Cardiac septum (tissue), 1 donor: Measurements from ENCODE around the gene IL6R. TPM values are rescaled to one million over a fixed set of nuclear protein-coding genes. Genes with fewer than 3 reads are reported as not detected.
"Not testable (repeated sequence)": the region's sequence is repeated elsewhere in the genome, so short reads cannot be mapped to it uniquely, and the experiment has no call there.

Experiments
- DNase-seq: peaks from one replicate; pipeline ENCODE4 v3.0.0-alpha.2; 2020; ENCODE audit warnings: low spot score
- intact Hi-C: fragments of 100-400 bp; cut with DNase I; formaldehyde crosslinking; loops from one replicate; pipeline ENCODE4 v1.14.0; 2022
- total RNA-seq: library from RNA; stranded (reverse); fragmentation: NEBNext Ultra II Directional; extraction: Animal tissue kit (Norgen Biotek cat#: 25700); gene quantifications from one replicate; pipeline ENCODE4 v1.2.1, GENCODE V29; 2021
- donor health status: DM: no; HTN: no; CAD: no.

Gene IL6R
- total RNA-seq, 1 donor from 2014 or later = 5.2 TPM

DNA sequence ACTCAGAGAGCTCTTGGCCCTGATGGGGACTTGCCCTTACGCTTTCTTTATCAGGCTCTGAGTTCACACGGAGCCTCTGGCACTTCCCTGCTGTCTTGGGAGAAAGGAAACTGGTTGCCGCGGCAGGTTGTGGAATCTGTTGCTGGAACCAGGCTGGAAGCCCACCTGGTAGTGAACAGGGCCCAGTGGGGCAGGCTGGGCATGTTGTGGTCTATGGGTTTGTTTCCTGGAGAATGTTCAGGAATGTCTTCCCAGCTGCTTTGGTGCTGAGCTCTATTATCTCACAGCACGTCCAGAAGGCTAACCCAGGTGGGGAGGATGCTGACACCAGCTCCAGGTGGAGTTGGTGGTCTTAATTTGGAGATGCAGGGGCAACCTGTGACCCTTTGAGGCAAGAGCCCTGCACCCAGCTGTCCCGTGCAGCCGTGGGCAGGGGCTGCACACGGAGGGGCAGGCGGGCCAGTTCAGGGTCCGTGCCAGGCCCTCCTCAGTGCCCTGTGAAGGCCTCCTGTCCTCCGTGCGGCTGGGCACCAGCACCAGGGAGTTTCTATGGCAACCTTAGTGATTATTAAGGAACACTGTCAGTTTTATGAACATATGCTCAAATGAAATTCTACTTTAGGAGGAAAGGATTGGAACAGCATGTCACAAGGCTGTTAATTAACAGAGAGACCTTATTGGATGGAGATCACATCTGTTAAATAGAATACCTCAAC, 63.5 kb downstream of the IL6R start:
- peak; percentile 43 for DNase-seq

DNA sequence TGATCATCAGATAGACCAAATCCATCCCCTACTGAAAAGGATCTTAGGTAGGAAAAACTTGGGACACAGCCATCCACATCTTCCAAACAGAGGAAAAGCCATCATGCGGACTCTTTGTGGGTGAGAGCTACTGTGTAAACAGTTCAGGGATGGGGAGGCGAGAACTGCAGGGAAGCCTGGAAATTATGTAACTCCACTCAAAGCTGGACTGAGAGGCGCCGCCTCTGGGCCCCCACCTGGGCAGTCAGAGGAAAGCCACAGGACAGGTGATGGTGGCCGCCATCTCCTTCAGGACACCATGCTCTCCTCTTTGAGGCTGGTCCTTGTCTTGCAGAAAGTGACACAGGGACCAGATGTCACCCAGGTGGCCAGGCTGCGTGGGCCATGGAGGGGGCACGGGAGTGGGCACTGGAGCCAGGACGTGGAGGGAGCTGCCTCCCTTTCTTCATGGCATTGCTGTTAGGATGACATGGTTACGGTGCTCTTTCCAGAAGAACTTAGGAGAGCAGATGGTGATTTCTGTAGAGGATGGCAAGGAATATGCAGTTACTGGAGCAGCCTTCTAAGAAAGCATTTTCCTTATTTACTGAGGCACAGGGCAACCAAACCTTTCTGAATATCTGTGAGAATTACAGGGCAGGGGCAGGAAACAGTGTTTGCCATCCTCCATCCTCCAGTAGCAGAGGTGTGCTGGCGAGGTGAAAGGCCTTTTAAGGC, 64.9 kb downstream of the IL6R start:
- intact Hi-C loops = no loop called here
- peak; percentile 38 for DNase-seq

More for the DNA sequence above, 63.5 kb downstream of the IL6R start:
- intact Hi-C loops = no loop called here

DNA sequence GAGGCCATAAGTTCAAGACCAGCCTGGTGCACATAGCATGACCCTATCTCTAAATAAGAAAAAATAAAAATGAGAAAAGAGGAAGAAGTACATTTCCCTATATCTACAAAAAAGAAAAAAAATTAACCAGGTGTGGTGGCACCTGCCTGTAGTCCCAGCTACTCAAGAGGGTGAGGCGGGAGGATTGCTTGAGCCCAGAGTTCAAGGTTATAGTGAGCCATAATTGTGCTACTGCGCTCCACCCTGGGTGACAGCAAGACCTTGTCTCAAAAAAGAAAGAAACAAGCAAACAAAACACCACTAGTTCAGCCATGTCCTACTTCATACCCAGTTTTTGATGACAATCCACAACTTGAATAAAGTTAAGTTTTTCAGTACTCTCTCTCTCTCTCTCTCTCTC, 66.2 kb downstream of the IL6R start:
- intact Hi-C loops = no loop called here
- peak; percentile 15 for DNase-seq

DNA sequence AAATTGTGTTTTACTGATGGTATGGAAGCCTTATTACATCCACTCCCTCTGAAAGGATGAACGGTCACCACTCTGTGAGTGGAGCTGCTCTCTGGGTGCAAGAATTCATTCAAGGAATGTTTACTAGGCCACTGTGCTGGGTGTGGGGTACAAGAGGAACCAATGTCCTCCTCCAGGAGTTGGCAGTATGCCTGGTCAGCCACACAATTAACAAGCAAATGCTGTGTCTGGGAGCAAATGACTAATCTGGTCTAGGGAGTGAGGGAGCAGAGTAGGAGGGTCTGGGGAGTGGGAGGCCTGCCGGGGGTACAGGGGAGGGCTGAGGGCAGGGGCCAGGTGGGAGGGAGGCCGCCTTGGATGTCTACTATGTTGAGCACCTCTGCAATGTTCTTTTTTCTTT, 69.7 kb downstream of the IL6R start:
- DNase-seq = no peak
- intact Hi-C loops = no loop called here

DNA sequence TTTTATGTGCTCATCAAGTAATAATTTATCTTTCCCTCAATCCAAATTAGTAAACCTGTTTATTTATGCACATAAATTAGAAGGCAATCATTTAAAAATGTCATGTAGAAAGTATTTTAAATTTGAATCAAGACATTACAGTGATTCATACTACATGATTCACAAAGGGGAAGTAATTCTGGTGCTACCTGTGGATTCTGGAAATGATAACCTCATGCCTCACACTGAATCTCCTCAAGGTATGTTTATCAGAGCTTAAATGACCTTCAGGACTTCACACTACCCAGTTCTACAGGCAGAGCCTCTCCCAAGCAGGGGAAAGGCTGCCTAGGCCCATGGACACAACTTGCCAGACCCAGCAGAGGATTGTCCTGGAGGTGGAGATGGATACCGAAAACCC, 71.6 kb downstream of the IL6R start:
- no peak for DNase-seq
- intact Hi-C loops = no loop called here

DNA sequence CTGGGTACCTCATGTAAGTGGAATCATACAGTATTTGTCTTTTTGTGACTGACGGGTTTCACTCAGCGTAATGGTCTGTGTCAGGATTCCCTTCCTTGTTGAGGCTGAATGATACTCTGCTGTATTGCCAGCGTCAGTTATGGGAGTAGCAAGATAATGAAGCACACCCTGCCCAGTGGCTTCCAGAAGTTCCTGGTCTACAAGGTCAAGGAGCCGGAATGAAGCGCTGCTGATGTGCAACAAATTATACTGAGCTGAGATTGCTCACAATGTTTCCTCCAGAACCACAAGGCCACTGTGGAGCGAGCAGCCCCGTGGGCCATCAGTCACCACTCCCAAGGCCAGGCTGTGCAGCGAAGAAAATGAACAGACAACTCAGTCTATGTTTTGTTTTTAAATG, 72.9 kb downstream of the IL6R start:
- DNase-seq = no peak

DNA sequence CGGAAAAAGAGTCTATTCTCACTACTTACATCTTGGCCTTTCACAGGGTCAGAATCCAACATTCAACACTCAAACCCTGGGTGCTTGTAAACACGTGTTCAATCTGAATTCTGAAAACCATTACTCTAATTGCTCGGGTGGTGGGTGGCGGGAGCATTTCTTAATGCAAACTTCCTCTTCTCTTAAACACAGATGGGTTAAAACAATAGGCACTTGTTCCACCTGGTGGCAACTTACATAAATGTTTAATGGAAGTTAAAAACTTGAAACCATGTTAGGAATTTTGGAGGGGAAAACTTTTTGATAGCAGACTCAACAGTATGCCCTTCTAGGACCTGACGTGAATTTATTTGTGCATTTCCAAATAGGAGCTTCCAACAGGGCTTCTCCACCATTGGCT, 73.5 kb downstream of the IL6R start:
- intact Hi-C loops = no loop called here

More for the DNA sequence above, 72.9 kb downstream of the IL6R start:
- intact Hi-C loops = no loop called here

DNA sequence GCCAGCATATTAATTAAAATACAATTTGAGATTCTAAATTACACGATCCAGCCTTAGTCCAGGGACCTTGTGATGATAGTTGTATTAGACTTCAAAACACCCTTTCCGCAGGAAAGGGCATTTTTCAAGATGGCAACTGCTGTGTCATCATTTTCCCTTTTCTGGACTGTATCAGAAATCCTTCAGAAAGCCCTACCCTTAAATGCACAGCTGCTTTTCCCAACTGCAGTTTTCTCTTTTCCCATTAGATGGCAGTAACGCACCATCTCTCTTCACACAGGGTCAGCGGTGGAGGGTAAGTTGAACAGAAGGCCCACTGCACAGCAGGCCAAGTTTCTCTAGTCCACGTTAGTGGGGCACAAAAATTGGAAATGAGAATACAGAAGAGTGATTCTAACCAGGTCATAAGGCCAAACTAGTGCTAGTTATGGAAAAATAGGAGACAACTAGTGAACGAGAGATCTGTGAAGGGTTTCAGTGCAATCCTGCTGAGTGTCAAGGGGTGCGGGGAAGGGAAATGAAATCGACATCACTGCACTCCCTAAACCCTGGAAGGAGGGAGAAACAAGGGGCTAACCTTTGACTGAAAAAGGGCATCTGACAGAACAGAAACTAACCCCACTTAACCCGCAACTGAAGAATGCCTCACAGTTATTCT, 74.8 kb downstream of the IL6R start:
- intact Hi-C loops = loop anchor here (1.0 to 10.0 kb wide), 3 partner anchors 66 to 605 kb away; partner anchors contain the start of gene KCNN3
- DNase-seq = no peak

More for the DNA sequence above, 73.5 kb downstream of the IL6R start:
- DNase-seq = no peak

DNA sequence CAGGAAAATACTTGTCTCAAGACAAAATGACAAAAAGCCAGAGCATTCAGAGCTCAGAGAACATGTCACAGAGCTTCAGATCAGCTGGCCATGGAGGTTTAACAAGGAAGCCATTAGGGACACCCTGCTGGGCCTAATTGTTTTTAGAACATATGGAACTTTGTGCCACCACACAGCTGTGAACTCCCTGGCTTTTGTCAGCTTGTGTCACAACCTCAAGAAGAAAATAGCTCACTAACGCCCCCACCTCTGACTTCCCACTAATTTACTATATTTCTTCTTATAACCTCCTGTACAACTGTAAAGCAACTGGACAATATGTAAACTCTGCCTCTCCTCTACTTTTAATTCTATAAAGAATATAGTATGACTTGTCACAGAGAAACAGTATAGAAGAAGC, 75.9 kb downstream of the IL6R start:
- intact Hi-C loops = loop anchor here (10.0 kb wide), 2 partner anchors 394 to 604 kb away; partner anchors contain the start of gene KCNN3
- no peak for DNase-seq

DNA sequence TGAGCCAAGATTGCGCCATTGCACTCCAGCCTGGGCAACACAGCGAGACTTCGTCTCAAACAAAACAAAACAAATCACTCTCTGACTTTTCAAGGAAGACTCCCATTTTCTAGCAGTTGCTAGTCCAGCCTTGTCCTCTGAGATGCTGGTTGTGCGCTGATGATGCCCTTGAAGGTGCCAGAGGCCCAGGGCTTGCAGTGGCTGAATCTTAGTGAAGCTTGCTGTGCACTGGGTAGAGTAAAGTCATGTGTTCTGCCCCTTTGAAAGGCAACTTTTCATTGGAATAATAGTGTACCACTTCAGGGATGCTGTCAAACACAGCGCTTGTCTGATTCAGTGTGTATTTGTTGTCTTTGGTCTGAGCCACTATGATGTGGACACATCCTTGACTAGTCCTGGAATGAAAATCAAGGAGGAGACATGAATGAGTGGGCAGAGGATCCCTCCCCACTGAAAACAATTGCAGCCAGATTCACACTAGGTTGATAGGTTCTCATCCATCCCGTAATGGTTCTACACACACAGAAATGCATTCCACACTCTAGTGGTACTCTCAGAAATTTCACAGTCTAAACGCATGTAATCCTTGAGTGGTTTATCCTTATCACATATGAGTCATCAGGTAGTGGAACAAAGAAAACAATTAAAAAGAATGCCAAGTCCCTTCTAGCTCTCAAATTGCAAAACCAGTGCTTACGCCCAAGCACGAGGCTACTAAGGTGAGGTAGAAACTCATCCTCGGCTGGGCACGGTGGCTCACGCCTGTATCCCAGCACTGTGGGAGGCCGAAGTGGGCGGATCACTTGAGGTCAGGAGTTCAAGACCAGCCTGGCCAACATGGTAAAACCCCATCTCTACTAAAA, 79.0 kb downstream of the IL6R start:
- intact Hi-C loops = loop anchor here (1.0 to 10.0 kb wide), 3 partner anchors 18 to 601 kb away; partner anchors contain the start of genes KCNN3, SHE and TDRD10
- DNase-seq = no peak

DNA sequence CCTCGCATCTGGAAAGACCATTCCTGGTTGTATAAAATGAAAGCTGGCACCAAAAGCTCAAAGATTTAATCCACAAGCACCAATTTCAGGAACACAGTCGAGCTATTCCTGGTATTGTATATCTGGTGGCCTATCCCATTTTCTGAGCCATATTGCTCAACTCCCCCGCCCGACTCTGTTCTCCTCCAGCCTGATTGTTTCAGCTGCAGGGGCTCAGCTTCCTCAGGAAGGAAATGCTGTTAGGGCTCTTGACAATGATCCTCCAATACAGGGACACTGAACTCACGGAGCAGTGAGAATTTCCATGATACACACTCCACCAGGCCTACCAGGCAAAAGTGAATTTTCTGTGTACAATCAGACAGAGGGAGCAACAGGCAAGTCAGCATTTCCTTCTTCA, 80.0 kb downstream of the IL6R start:
- intact Hi-C loops = loop anchor here (1.0 to 10.0 kb wide), 3 partner anchors 8 to 600 kb away; partner anchors contain the start of gene KCNN3

DNA sequence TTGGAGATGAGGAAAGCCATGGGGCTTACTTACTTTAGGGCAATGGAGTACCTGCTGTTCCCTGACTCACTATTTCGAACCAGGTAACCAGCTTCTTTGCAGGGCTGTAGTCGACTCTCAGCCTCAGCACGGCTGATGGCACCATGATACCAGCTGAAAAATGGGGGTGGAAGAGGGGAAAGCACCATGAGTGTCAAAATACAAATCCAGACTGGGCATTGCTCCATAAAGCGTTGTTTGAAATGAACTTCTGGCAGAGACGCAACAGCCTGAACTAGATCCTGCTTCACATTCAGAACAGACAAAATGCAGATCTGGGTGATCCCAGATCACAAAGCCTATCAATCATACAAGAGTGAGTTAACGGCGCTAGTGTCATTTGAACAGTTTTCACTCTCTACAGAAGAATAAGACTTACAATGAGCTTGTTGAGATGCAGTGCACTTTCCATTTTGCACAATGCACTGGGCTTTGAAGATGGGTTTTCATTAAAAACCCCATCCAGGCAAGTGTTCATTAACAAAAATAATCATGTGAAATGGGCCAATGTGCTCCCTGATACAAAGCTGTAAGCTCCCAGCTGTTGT, 80.9 kb downstream of the IL6R start:
- DNase-seq = no peak
- intact Hi-C loops = loop anchor here (1.0 to 10.0 kb wide), 3 partner anchors 7 to 599 kb away; partner anchors contain the start of gene KCNN3

More for the DNA sequence above, 80.0 kb downstream of the IL6R start:
- DNase-seq = peak; percentile 82

DNA sequence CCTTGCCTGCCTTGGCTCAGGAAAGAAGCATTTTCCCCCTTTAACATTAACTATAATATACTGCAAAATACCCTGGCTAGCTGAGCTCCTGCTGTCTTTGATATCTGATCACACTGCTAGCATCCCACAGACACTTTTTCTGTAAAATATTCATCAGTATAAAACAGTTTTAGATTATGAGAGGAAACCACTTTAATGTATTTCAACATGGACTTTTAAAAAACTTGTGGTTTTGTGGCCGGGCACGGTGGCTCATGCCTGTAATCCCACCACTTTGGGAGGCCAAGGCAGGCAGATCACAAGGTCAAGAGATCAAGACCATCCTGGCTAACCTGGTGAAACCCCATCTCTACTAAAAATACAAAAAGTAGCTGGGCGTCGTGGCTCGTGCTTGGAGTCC, 81.6 kb downstream of the IL6R start:
- not testable (repeated sequence) for DNase-seq
- intact Hi-C loops = loop anchor here (10.0 kb wide), 2 partner anchors 388 to 598 kb away; partner anchors contain the start of gene KCNN3

DNA sequence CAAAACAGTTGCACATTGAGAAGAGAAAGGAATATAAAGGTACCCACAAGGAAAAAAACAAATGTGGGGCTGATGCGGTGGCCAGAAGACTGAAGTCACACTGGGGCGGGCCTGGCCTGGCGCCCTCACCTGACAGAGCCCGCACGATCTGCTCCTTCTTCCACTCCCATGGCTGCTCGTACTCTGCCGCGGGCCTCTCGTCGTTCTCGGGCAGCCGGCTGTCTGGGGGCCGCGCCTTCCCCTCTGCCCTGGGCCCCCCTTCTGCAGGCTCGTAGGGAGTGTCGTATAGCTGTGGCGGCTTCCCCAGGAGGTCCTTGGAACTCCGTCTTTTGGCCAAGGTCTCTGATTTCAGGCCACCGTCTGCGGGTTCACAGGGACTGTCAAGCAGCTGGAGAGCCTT, 83.8 kb downstream of the IL6R start:
- intact Hi-C loops = loop anchor here (10.0 kb wide), 2 partner anchors 386 to 596 kb away; partner anchors contain the start of gene KCNN3
- DNase-seq = no peak

DNA sequence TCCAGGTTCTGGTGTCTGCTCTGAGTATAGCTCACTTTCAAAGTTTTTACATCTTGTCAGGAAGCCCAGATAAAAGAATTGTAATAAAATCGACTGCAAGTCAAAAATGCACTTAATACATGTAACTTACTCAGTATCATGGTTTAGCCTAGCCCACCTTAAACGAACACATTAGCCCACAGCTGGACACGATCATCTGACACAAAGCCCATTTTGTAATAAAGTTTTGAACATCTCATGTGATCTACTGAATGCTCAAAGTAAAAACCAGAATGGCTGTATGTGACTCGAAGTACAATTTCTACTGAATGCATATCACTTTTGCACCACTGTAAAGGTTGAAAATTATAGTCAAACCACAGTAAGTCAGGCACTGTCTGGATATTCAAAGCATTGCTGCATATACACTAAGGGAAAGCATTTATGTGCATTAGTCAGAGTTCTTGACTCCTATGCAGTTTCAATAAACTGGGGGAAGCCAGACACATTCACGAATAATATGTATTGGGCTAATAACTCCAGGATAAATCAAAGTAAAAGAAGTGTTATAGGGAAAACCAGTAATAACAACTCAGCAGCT, 84.6 kb downstream of the IL6R start:
- DNase-seq = no peak
- intact Hi-C loops = loop anchor here (10.0 kb wide), 2 partner anchors 385 to 595 kb away; partner anchors contain the start of gene KCNN3

DNA sequence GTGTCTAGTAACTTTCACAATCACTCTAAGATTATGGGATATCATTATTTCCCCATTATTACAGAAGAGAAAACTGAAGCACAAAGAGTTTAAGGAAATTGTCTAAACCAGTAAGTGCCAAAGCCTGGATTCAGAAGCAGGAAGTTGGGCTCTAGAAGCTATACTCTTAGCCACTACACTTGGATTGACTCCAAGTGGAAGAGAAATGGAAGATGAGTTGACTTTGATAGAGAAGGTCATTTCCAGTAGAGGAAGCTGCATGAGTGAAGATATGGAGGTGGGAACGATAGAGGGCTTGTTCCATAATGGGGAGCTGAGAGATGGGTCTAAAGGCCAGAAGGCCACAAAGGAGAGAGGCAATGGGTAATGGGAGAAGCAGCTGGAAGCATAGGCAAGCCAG, 85.2 kb downstream of the IL6R start:
- no peak for DNase-seq
- intact Hi-C loops = no loop called here

DNA sequence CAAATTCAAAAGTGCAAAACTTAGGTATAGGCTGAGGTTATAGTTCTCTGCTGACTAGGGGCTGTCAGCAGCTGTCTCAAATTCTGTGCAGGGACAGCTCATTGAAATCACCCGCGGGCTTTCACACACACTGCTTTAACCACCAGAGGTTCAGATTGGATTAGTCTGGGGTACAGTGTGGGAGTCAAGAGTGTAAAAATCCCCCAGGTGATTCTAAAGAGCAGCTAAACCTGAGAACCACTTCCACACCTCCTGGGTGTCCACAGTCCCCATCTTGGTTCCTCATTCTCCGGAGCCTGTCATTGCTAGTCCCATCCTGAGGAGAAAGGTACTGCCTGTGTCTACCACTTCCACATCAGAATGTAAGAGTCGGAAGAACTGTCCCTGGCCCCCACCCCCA, 87.0 kb downstream of the IL6R start:
- intact Hi-C loops = no loop called here
- no peak for DNase-seq

DNA sequence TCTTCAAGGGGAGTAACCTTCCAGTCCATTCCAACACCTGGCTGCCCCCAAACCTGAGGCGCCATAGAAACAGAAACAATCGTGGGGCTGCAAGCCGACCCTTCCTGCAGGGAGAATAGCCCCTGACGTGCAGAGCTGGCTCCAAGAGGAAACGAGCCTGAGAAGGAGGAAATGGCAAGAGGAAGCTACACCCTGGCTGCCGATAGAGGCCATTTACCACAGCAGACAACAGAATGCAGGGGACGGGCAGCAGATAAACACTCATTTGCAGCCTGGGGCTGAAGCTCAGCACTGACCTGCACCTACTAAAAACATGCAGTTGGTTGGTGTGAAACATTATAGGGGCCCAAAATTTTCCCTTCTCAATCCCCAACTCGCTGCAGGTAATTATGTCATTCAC, 88.1 kb downstream of the IL6R start:
- intact Hi-C loops = loop anchor here (1.0 kb wide), 1 partner anchor 8 kb away; no protein-coding TSS in a partner anchor
- DNase-seq = peak; percentile 85
